MM.1S (cell line): ENCODE measurements around the gene RELN.

Experiments used
- EZH2 ChIP-seq: fragments of 300-600 bp; sonication (generic); optimal IDR thresholded peaks from 2 replicates; pipeline ENCODE3; 2017; ENCODE audit warnings: low read depth, mild to moderate bottlenecking, antibody characterized with exemption, low read length, mixed read lengths
- EZH2phosphoT487 ChIP-seq: fragments of 300-600 bp; sonication (generic); IDR thresholded peaks from 2 replicates; pipeline ENCODE4 v1.6.1; 2018; ENCODE audit warnings: antibody characterized with exemption, low read length
- TF ChIP-seq, protein P1 (sequence below): fragments of 300-600 bp; sonication (generic); IDR thresholded peaks from 2 replicates; pipeline ENCODE4 v1.5.1; 2016; ENCODE audit warnings: antibody characterized with exemption, low read length, mixed read lengths

DNA sequence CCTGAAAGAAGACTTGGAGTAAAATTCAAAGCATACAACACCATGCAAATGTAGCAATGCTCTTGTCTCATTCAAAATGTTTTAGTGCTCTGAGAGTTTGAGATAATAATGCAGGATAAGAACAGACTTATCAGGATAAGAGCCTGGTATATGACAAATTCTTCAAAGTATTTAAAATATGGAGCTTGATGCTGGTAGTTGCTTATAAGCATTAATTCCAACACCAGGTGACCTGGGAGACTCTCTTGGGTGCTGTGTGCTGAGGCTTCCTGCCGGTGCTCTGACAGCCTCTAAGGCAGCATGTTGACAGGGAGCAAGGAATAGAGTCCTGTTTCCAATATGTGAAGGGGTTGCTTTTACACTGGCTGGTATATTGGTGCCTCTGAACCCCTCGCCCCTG lies 508.7 kb downstream of the RELN start:
- TF ChIP-seq, protein P1, sequence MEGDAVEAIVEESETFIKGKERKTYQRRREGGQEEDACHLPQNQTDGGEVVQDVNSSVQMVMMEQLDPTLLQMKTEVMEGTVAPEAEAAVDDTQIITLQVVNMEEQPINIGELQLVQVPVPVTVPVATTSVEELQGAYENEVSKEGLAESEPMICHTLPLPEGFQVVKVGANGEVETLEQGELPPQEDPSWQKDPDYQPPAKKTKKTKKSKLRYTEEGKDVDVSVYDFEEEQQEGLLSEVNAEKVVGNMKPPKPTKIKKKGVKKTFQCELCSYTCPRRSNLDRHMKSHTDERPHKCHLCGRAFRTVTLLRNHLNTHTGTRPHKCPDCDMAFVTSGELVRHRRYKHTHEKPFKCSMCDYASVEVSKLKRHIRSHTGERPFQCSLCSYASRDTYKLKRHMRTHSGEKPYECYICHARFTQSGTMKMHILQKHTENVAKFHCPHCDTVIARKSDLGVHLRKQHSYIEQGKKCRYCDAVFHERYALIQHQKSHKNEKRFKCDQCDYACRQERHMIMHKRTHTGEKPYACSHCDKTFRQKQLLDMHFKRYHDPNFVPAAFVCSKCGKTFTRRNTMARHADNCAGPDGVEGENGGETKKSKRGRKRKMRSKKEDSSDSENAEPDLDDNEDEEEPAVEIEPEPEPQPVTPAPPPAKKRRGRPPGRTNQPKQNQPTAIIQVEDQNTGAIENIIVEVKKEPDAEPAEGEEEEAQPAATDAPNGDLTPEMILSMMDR = no peak
- TF ChIP-seq EZH2 = no peak
- TF ChIP-seq EZH2phosphoT487 = no peak
